GM23248 (cell line): Measurements from ENCODE around the gene L3MBTL2. TPM values are rescaled to one million over a fixed set of nuclear protein-coding genes. Genes with fewer than 3 reads are reported as not detected.

Source experiments
- DNase-seq: peaks from one replicate; pipeline ENCODE4 v3.0.0-alpha.2; 2015
- H2AFZ ChIP-seq: fragments of 200-600 bp; sonication (generic); 2 replicates; pipeline ENCODE4 v1.6.1; 2016; ENCODE audit warnings: antibody characterized with exemption
- H3F3A ChIP-seq: fragments of 200-600 bp; sonication (generic); 2 replicates; pipeline ENCODE4 v1.6.1; 2016; ENCODE audit warnings: mild to moderate bottlenecking, antibody characterized with exemption, mixed run types; ENCODE audit not compliant: insufficient read depth
- H3K27ac ChIP-seq: fragments of 200-600 bp; sonication (generic); 2 replicates; pipeline ENCODE4 v1.5.1; 2016; ENCODE audit warnings: mild to moderate bottlenecking
- H3K27me3 ChIP-seq: fragments of 200-600 bp; sonication (generic); replicated peaks from 2 replicates; pipeline ENCODE4 v1.6.1; 2016; ENCODE audit warnings: mild to moderate bottlenecking; ENCODE audit not compliant: insufficient read depth
- H3K36me3 ChIP-seq: fragments of 200-600 bp; sonication (generic); 2 replicates; pipeline ENCODE4 v1.6.1; 2016; ENCODE audit warnings: low read depth, mild to moderate bottlenecking
- H3K4me1 ChIP-seq: fragments of 200-600 bp; sonication (generic); 2 replicates; pipeline ENCODE4 v1.6.1; 2016; ENCODE audit warnings: mild to moderate bottlenecking; ENCODE audit not compliant: insufficient read depth
- H3K4me2 ChIP-seq: fragments of 200-600 bp; sonication (generic); one replicate; pipeline ENCODE4 v1.6.1; 2016; ENCODE audit warnings: mild to moderate bottlenecking; ENCODE audit not compliant: unreplicated experiment
- H3K4me3 ChIP-seq: fragments of 200-600 bp; sonication (generic); 2 replicates; pipeline ENCODE4 v1.5.1; 2016; ENCODE audit warnings: mild to moderate bottlenecking
- H3K79me2 ChIP-seq: fragments of 200-600 bp; sonication (generic); 2 replicates; pipeline ENCODE4 v1.6.1; 2016; ENCODE audit warnings: mild to moderate bottlenecking; ENCODE audit not compliant: insufficient read depth
- H3K9ac ChIP-seq: fragments of 200-600 bp; sonication (generic); 2 replicates; pipeline ENCODE4 v1.6.1; 2016; ENCODE audit warnings: mild to moderate bottlenecking
- H3K9me2 ChIP-seq: fragments of 200-600 bp; sonication (generic); 2 replicates; pipeline ENCODE4 v1.6.1; 2016; ENCODE audit warnings: mixed run types, mild to moderate bottlenecking, moderate library complexity; ENCODE audit not compliant: insufficient read depth
- H3K9me3 ChIP-seq: fragments of 200-600 bp; sonication (generic); one replicate; pipeline ENCODE4 v1.6.1; 2017; ENCODE audit warnings: low read depth
- H4K20me1 ChIP-seq: fragments of 200-600 bp; sonication (generic); 2 replicates; pipeline ENCODE4 v1.6.0; 2016; ENCODE audit not compliant: insufficient read depth
- EZH2 ChIP-seq: fragments of 200-600 bp; sonication (generic); IDR thresholded peaks from 2 replicates; pipeline ENCODE4 v1.6.1; 2018; ENCODE audit warnings: antibody characterized with exemption, mild to moderate bottlenecking; ENCODE audit not compliant: insufficient read depth, poor library complexity, severe bottlenecking
- EZH2phosphoT487 ChIP-seq: fragments of 200-600 bp; sonication (generic); IDR thresholded peaks from 2 replicates; pipeline ENCODE4 v1.6.1; 2018; ENCODE audit warnings: antibody characterized with exemption, moderate library complexity, mild to moderate bottlenecking, low read depth; ENCODE audit not compliant: insufficient read depth
- WGBS, 2 experiments: methylation state at CpG; one replicate each; pipeline ENCODE4 v1.1.6; 2015 to 2017; ENCODE audit warnings: low lambda C conversion rate in 2 of 2, low coverage in 1 of 2; ENCODE audit errors: missing lambda C conversion rate in 2 of 2; 5-methylcytosine and 5-hydroxymethylcytosine counted together
- in situ Hi-C: fragments of 300-500 bp; cut with MboI; formaldehyde crosslinking; loops from 2 replicates; pipeline ENCODE4 v1.15.0; 2020
- polyA plus RNA-seq: library from polyadenylated mRNA; unstranded; fragments of >200 nt; fragmentation: Nextera tagmentation; extraction: Ambion mirVana; gene quantifications from 2 replicates; pipeline ENCODE4 v1.2.1, GENCODE V29; 2016
- total RNA-seq: library from RNA; depleted of rRNA; stranded (reverse); fragments of >200 nt; shearing (Covaris generic); gene quantifications from 2 replicates; pipeline ENCODE4 v1.2.3, GENCODE V29; 2014

The L3MBTL2 gene
- total and polyA plus RNA-seq, 2 experiments from 2014 or later, result 16.8 to 24.1 TPM

DNA sequence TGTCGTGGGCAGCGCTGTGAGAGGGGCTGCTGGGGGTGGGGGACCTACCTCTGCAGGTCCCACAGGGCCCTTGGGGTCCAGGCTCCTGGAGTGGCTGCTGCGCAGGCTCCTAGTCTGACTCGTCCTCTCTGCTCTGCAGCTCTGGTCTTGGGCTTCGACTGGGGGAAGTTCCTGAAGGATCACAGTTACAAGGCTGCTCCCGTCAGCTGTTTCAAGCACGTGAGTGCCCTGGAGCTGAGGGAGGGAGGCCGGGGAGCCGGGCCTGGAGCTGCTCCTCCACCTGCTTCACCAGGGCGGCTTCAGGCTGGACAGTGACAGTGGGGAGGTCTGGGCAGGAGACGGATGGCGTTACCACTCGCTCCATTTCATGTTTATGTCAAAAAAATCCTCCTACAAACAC lies 11.9 kb downstream of the L3MBTL2 start:
- Histone ChIP-seq H3K4me2 (peak overlapping the region; percentile 65), H3K9me2 (no peaks in the 10 kb centered on the region), H3K27ac (peak overlapping the region; percentile 88), H3K9me3 (no peaks in the 10 kb centered on the region), H3K4me1 (peaks cover 14% of the 10 kb centered on the region), H2AFZ (peak overlapping the region; percentile 66), H4K20me1 (no peaks in the 10 kb centered on the region), H3K79me2 (no peaks in the 10 kb centered on the region), H3K27me3 (no peaks in the 10 kb centered on the region), H3K36me3 (peaks cover 9% of the 10 kb centered on the region), H3F3A (peaks cover 10% of the 10 kb centered on the region), H3K9ac (peak overlapping the region; percentile 68), H3K4me3 (peak overlapping the region; percentile 54)
- DNase-seq, result peak; percentile 32
- in situ Hi-C loops, result no loop called here
- TF ChIP-seq EZH2phosphoT487, result no peak
- TF ChIP-seq EZH2, result no peak
- 77% methylated on average over 12 to 13 of the region's 13 CpGs for WGBS, 2 experiments

DNA sequence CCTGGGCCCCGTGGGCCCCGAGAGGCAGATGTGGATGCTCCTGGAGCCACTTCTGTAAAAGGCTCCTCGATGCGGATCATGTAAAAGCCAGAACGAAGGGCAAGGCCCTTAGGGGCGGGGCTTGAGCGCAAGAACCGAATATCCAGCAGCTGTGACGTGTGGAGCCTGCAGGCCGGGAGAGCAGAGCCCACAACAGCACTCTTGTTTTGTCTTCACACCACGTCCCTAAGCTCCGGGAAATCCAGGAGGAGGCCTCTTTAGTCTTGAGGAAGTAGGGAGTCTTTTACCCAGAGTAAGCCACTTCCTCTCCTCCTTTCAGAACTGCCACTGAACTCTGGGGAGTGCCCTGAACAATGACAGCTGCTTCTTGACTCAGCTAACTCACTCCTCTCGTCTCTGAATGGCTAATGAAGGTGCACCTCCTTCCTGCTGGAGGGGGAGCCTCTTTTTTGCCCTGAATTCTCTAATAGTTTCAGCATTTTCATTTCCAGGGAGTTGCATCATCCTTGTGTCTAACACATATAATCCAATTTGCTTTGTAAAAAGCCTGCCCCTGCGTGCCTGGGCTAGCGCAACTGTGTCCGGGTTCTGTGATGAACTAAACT lies 12.5 kb downstream of the L3MBTL2 start:
- WGBS, 2 experiments, result 33 to 59% methylated on average over 16 of the region's 16 CpGs
- Histone ChIP-seq H3K4me2 (peak overlapping the region; percentile 65), H3K36me3 (peaks cover 9% of the 10 kb centered on the region), H3K4me3 (peak overlapping the region; percentile 54), H3K9ac (peak overlapping the region; percentile 68), H3K9me2 (no peaks in the 10 kb centered on the region), H3K27ac (peak overlapping the region; percentile 88), H4K20me1 (no peaks in the 10 kb centered on the region), H3K4me1 (peaks cover 14% of the 10 kb centered on the region), H2AFZ (peak overlapping the region; percentile 66), H3F3A (peaks cover 10% of the 10 kb centered on the region), H3K79me2 (no peaks in the 10 kb centered on the region), H3K9me3 (no peaks in the 10 kb centered on the region), H3K27me3 (no peaks in the 10 kb centered on the region)
- peak; percentile 89 for DNase-seq
- in situ Hi-C loops, result no loop called here
- no peak for TF ChIP-seq EZH2phosphoT487
- no peak for TF ChIP-seq EZH2

DNA sequence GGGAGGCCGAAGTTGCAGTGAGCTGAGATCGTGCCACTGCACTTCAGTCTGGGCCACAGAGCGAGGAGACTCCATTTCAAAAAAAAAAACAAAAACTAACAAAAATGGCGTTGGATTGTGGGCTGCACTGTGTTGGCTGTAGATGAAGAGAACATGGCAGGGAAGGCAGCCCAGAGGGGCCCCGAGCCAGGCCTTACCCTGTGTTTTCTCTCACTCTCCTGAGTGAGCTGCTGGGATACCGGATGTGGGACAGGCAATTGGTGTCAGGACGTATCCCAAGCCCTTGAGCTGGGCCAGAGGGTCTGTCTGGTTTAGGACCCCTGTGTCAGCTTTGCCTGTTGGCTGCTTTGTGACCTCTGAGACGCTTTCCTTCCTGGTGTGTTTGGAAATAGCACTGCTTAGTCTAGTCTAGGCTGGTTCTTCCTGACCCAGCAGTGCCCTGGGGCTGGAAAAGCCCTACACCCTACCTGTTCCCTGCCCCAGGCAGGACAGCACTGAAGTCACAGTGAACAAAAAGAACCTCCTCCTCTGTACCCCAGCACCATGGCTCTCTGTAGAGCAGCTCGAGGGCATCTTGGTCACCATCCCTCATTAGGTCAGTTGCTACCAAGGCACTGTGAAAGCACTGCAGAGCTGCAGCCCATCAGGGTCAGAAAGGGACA lies 17.9 kb downstream of the L3MBTL2 start:
- H3K27ac ChIP-seq, result no peak overlapping the region
- no peak overlapping the region for H3K4me2 ChIP-seq
- H3K9ac ChIP-seq, result no peak overlapping the region
- peaks cover 2% of the 10 kb centered on the region; the same call in 1 of the 2 replicates for H3F3A ChIP-seq
- H3K4me3 ChIP-seq, result no peak overlapping the region
- TF ChIP-seq EZH2phosphoT487 (no peak), EZH2 (no peak)
- H3K36me3 ChIP-seq, result no peaks in the 10 kb centered on the region
- no peak overlapping the region for H2AFZ ChIP-seq
- WGBS, 2 experiments, result 92 to 95% methylated on average over 9 of the region's 9 CpGs
- H3K9me3 ChIP-seq, result no peaks in the 10 kb centered on the region
- peaks cover 4% of the 10 kb centered on the region; the same call in 1 of the 2 replicates for H3K4me1 ChIP-seq
- H3K79me2 ChIP-seq, result no peaks in the 10 kb centered on the region
- in situ Hi-C loops, result no loop called here
- no peak for DNase-seq
- no peaks in the 10 kb centered on the region for H3K27me3 ChIP-seq
- H4K20me1 ChIP-seq, result no peaks in the 10 kb centered on the region
- no peaks in the 10 kb centered on the region for H3K9me2 ChIP-seq

DNA sequence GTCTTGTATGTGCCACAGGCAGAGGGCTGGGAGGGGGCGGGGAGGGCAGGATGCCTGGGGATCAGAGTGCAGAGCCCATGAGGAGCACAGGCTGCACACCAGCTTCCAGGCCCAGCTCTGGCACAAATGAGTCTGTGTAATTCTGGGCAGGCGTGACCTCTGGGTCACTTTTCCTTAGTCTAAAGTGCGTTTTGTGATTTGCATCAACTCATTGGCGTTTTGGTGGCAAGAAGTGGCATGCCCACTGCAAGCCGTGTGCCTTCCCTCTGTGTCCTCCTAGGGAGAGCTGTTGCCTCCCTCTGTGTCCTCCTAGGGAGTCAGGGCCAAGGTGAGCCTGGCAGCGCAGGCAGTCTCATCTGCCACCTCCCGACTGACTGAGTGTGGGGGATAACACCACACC lies 18.4 kb downstream of the L3MBTL2 start:
- Histone ChIP-seq H3F3A (no peaks in the 10 kb centered on the region), H3K4me2 (no peak overlapping the region), H4K20me1 (no peaks in the 10 kb centered on the region), H3K9me3 (no peaks in the 10 kb centered on the region), H2AFZ (no peak overlapping the region), H3K4me3 (no peak overlapping the region), H3K79me2 (no peaks in the 10 kb centered on the region), H3K27ac (no peak overlapping the region), H3K9ac (no peak overlapping the region), H3K9me2 (no peaks in the 10 kb centered on the region), H3K4me1 (no peaks in the 10 kb centered on the region), H3K36me3 (no peaks in the 10 kb centered on the region), H3K27me3 (no peaks in the 10 kb centered on the region)
- WGBS, 2 experiments, result 84 to 94% methylated on average over 7 of the region's 7 CpGs
- in situ Hi-C loops, result no loop called here
- no peak for TF ChIP-seq EZH2phosphoT487
- TF ChIP-seq EZH2, result no peak
- DNase-seq, result no peak
